Lower lobe of right lung (tissue), 2 donors: ENCODE results near the gene AKT3. TPM values are rescaled to one million over a fixed set of nuclear protein-coding genes. Genes with fewer than 3 reads are reported as not detected.

ENCODE experiments used
- ATAC-seq, 2 donors: fragments of 200-7000 bp; cut with Tn5 transposase; one replicate each; pipeline ENCODE4 v1.9.1; 2020 to 2022; ENCODE audit warnings: mild to moderate bottlenecking in 2 of 2, moderate library complexity in 2 of 2
- DNase-seq: peaks from one replicate; pipeline ENCODE4 v3.0.0-alpha.2; 2020
- H3K27ac ChIP-seq: fragments of 200-600 bp; one replicate; pipeline ENCODE4 v1.8.0; 2022
- H3K27me3 ChIP-seq: fragments of 200-600 bp; one replicate; pipeline ENCODE4 v1.8.0; 2022; ENCODE audit warnings: low read depth
- H3K36me3 ChIP-seq: fragments of 200-600 bp; one replicate; pipeline ENCODE4 v1.8.0; 2022; ENCODE audit warnings: mild to moderate bottlenecking
- H3K4me1 ChIP-seq: fragments of 200-600 bp; one replicate; pipeline ENCODE4 v1.8.0; 2022
- H3K4me3 ChIP-seq: fragments of 200-600 bp; one replicate; pipeline ENCODE4 v1.8.0; 2022; ENCODE audit warnings: mild to moderate bottlenecking
- H3K9me3 ChIP-seq: fragments of 200-600 bp; one replicate; pipeline ENCODE4 v1.8.0; 2022
- intact Hi-C: fragments of 100-400 bp; cut with DNase I; formaldehyde crosslinking; loops from one replicate; pipeline ENCODE4 v1.11.0; 2022
- total RNA-seq: library from RNA; stranded (reverse); fragmentation: NEBNext Ultra II Directional; extraction: Animal tissue kit (Norgen Biotek cat#: 25700); gene quantifications from one replicate; pipeline ENCODE4 v1.2.1, GENCODE V29; 2021
- TF ChIP-seq, protein P1 (sequence below): fragments of 200-600 bp; IDR thresholded peaks from one replicate; pipeline ENCODE4 v1.8.0; 2022; ENCODE audit warnings: antibody characterized with exemption, mild to moderate bottlenecking
- donor health status: DM: no; HTN: yes; CAD: no; lungs with severe emphysema.

AKT3 gene
- total RNA-seq, 1 donor from 2014 or later: 52.5 TPM

DNA sequence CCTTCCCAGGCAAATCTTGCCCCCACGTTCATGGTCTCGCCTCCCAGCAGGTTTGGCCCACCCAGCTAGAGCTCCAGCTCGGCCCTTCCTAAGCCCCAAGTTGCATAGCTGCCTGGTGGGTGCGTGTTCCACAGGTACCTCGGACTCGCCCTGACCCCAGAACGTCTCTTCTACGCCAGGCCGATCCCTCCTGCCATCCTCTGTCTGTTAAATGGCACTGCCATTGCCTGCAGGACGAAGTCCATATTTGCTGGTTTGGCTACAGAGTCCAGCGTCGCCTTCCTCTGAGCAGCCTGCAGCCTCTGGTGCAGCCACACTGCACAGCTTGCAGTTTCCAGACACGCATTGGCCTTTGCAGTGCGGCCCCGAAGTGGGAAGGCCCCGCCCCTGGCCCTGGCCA lies 366.1 kb downstream of the AKT3 start:
- no peaks in the 10 kb centered on the region for H3K27me3 ChIP-seq
- intact Hi-C loops: no loop called here
- H3K4me3 ChIP-seq: no peak overlapping the region
- TF ChIP-seq, protein P1, sequence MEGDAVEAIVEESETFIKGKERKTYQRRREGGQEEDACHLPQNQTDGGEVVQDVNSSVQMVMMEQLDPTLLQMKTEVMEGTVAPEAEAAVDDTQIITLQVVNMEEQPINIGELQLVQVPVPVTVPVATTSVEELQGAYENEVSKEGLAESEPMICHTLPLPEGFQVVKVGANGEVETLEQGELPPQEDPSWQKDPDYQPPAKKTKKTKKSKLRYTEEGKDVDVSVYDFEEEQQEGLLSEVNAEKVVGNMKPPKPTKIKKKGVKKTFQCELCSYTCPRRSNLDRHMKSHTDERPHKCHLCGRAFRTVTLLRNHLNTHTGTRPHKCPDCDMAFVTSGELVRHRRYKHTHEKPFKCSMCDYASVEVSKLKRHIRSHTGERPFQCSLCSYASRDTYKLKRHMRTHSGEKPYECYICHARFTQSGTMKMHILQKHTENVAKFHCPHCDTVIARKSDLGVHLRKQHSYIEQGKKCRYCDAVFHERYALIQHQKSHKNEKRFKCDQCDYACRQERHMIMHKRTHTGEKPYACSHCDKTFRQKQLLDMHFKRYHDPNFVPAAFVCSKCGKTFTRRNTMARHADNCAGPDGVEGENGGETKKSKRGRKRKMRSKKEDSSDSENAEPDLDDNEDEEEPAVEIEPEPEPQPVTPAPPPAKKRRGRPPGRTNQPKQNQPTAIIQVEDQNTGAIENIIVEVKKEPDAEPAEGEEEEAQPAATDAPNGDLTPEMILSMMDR: no peak
- peaks cover 16% of the 10 kb centered on the region for H3K4me1 ChIP-seq
- ATAC-seq: no peak
- peaks cover 3% of the 10 kb centered on the region for H3K36me3 ChIP-seq
- no peak overlapping the region for H3K27ac ChIP-seq
- no peaks in the 10 kb centered on the region for H3K9me3 ChIP-seq
- DNase-seq: no peak

GRCh38 chr1:243483071-243483771 lies 366.8 kb downstream of the AKT3 start:
- H3K4me3 ChIP-seq: peak overlapping the region; percentile 44
- intact Hi-C loops: no loop called here
- H3K27ac ChIP-seq: no peak overlapping the region
- H3K4me1 ChIP-seq: peaks cover 16% of the 10 kb centered on the region
- H3K9me3 ChIP-seq: no peaks in the 10 kb centered on the region
- no peaks in the 10 kb centered on the region for H3K27me3 ChIP-seq
- ATAC-seq: peak in 1 of 2 donors; percentile 15
- H3K36me3 ChIP-seq: no peaks in the 10 kb centered on the region
- no peak for DNase-seq
- TF ChIP-seq, protein P1: no peak

GRCh38 chr1:243482141-243483022 lies 367.7 kb downstream of the AKT3 start:
- H3K27ac ChIP-seq: no peak overlapping the region
- TF ChIP-seq, protein P1: no peak
- ATAC-seq (peak; percentile 31 to 35), DNase-seq (no peak)
- no peaks in the 10 kb centered on the region for H3K9me3 ChIP-seq
- peaks cover 16% of the 10 kb centered on the region for H3K4me1 ChIP-seq
- H3K36me3 ChIP-seq: no peaks in the 10 kb centered on the region
- intact Hi-C loops: no loop called here
- H3K27me3 ChIP-seq: no peaks in the 10 kb centered on the region
- peak overlapping the region; percentile 44 for H3K4me3 ChIP-seq

DNA sequence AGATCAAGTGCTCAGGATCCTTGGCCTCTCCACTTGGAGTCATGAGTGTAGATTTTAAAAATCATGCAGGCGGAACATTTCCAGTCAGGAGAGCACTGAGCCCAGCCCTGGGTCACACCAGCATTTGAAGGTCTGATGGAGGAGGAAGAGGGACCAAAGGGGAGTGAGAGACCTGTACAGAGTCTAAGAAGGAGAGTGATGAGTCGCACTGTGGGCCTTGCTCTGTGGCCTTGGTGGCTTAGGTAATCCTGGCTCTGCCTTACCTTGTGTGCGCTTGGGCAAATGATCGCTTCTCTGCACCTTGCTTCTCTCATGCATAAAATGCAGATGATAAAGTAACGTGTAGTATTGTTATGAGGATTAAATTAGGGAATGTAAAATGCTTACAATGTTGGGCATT lies 368.9 kb downstream of the AKT3 start:
- peaks cover 16% of the 10 kb centered on the region for H3K4me1 ChIP-seq
- no peak for ATAC-seq
- no peak overlapping the region for H3K4me3 ChIP-seq
- intact Hi-C loops: no loop called here
- TF ChIP-seq, protein P1: no peak
- no peak overlapping the region for H3K27ac ChIP-seq
- no peaks in the 10 kb centered on the region for H3K27me3 ChIP-seq
- no peaks in the 10 kb centered on the region for H3K9me3 ChIP-seq
- H3K36me3 ChIP-seq: peaks cover 5% of the 10 kb centered on the region
- DNase-seq: no peak

GRCh38 chr1:243477731-243478290 lies 372.2 kb downstream of the AKT3 start:
- intact Hi-C loops: no loop called here
- Histone ChIP-seq H3K4me3 (no peak overlapping the region), H3K4me1 (peaks cover 16% of the 10 kb centered on the region), H3K9me3 (no peaks in the 10 kb centered on the region), H3K36me3 (peaks cover 9% of the 10 kb centered on the region), H3K27ac (no peak overlapping the region), H3K27me3 (no peaks in the 10 kb centered on the region)
- DNase-seq: no peak
- TF ChIP-seq, protein P1: no peak
- ATAC-seq: no peak
